Measurements from ENCODE around the gene PCDHGB6. TPM values are rescaled to one million over a fixed set of nuclear protein-coding genes. Genes with fewer than 3 reads are reported as not detected.

PCDHGB6 gene
- total RNA-seq, 1 experiment from 2014 or later, result 6.0 TPM

- no peak overlapping the region for H3K14ac ChIP-seq (ENCODE audit: insufficient read depth, low read length)
- H2BK5ac ChIP-seq (ENCODE audit: insufficient read length, low read length), result no peak overlapping the region
- peaks cover 9% of the 10 kb centered on the region for H3K27me3 Mint-ChIP-seq (ENCODE audit: low read depth)
- H3K79me2 ChIP-seq (ENCODE audit: insufficient read depth, low read length), result no peaks in the 10 kb centered on the region
- H3K4me2 ChIP-seq (ENCODE audit: insufficient read depth, insufficient read length, low read length), result no peak overlapping the region
- no peaks in the 10 kb centered on the region for H3K4me1 ChIP-seq (ENCODE audit: insufficient read depth, low read length)
- no peak overlapping the region for H3K4me3 Mint-ChIP-seq
- no peak overlapping the region for H2BK20ac ChIP-seq (ENCODE audit: low read depth, low read length, poor library complexity, severe bottlenecking)
- no peaks in the 10 kb centered on the region for H3K4me1 Mint-ChIP-seq
- H2BK15ac ChIP-seq (ENCODE audit: low read depth, low read length), result no peak overlapping the region
- H3K23ac ChIP-seq (ENCODE audit: insufficient read length, low read depth, low read length), result no peak overlapping the region
- H3K56ac ChIP-seq (ENCODE audit: insufficient read length, low read depth, low read length), result no peak overlapping the region
- peaks cover 34% of the 10 kb centered on the region for H3K9me3 ChIP-seq (ENCODE audit: control insufficient read depth, low read depth, low read length)
- no peak overlapping the region for H3K9ac ChIP-seq (ENCODE audit: extremely low read depth, insufficient read length, low read length)
- H3K79me1 ChIP-seq (ENCODE audit: insufficient read depth, low read depth, low read length, poor library complexity, severe bottlenecking), result no peaks in the 10 kb centered on the region
- no peak overlapping the region for H2BK120ac ChIP-seq (ENCODE audit: low read depth, low read length, poor library complexity, severe bottlenecking)
- no peak for TF ChIP-seq CTCF (conservative IDR thresholded peaks at IDR 0.05)
- H3K36me3 Mint-ChIP-seq (ENCODE audit: insufficient read depth in 1 of 3, low read depth in 3 of 3), result peaks cover 36 to 48% (median 46%) of the 10 kb centered on the region in 3 experiments
- no CpG with 5 or more reads among the region's 69 CpGs for WGBS (ENCODE audit: extremely low coverage, insufficient read length, low lambda C conversion rate)
- H3T11ph ChIP-seq (ENCODE audit: low read length), result no peak overlapping the region
- no peak overlapping the region for H3K27ac ChIP-seq (ENCODE audit: insufficient read length, low read depth, low read length)
- H4K91ac ChIP-seq (ENCODE audit: insufficient read length, low read depth, low read length), result no peak overlapping the region
- H4K8ac ChIP-seq (replicated peaks; ENCODE audit: insufficient read length, low read depth, low read length), result no peak overlapping the region
- H3K23me2 ChIP-seq (ENCODE audit: insufficient read length, low read depth, low read length, poor library complexity, severe bottlenecking), result no peaks in the 10 kb centered on the region
- peaks cover 59 to 61% of the 10 kb centered on the region in 2 experiments for H3K9me3 Mint-ChIP-seq
- H2BK12ac ChIP-seq (ENCODE audit: insufficient read length, low read depth, low read length), result no peak overlapping the region
- no peak overlapping the region for H2AFZ ChIP-seq (ENCODE audit: low read length)
- DNase-seq, result no peak
- H4K20me1 ChIP-seq (ENCODE audit: control insufficient read depth, insufficient read depth, insufficient read length), result no peaks in the 10 kb centered on the region
- no peak overlapping the region for H3K18ac ChIP-seq (ENCODE audit: insufficient read length, low read depth, low read length)
- H3K27ac Mint-ChIP-seq, result no peak overlapping the region
- H4K5ac ChIP-seq (ENCODE audit: insufficient read length, low read depth, low read length), result no peak overlapping the region
- H3K27me3 ChIP-seq (ENCODE audit: insufficient read depth, low read length), result no peaks in the 10 kb centered on the region
- H3K4ac ChIP-seq (ENCODE audit: low read depth, low read length), result no peak overlapping the region
- no peak overlapping the region for H2AK5ac ChIP-seq (ENCODE audit: insufficient read length, low read length)
Observed at GRCh38 chr5:141371572-141372475, 36.0 kb upstream of the PCDHGB6 start.
